Measurements from ENCODE around the gene PACSIN2.

Gene PACSIN2

DNA sequence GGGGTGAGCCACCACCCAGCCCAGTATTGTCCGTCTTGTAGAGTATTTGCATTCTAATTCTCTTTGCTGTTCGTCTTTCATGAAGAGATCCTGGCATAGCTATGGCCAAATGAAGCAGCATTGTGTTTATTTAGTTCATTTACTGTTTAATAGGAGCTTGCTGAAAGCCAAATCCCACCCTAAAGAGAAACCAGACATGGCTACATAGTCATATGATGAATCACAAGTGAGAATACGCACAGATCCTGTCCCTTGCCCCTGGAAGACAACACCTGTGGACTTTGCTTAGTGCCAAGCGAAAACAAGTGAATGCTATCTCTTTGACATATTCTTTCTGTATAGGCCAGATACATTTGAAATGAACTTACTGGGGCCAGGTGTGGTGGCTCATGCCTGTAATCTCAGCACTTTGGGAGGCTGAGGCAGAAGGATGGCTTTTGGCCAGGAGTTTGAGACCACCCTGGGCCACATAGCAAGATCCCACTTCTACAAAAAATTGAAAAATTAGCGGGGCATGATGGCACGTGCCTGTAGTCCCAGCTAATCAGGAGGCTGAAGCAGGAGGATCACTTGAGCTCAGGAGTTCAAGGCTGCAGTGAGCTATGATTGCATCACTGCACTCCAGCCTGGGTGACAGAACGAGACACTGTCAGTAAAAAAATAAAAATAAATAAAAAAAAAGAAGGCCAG, 152.8 kb downstream of the PACSIN2 start:
- no peak for DNase-seq (ENCODE audit: low read depth, low spot score)

DNA sequence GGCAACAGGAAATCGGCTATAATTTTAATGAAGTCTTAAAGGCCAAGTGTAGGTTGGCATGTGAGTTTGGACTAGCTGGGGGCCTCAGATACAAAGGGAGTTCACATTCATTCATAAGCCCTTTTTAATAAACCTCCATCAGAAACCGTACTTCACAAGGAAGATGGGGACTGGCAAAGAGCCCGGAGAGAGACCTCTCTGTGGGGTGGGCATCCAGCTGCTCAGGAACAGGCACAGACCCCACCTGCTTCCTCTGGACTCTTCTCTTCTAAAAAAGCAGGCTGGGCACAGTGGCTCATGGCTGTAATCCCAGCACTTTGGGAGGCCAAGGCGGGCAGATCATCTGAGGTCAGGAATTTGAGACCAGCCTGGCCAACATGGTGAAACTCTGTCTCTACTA, 154.0 kb downstream of the PACSIN2 start:
- DNase-seq (ENCODE audit: low read depth, low spot score) = no peak

DNA sequence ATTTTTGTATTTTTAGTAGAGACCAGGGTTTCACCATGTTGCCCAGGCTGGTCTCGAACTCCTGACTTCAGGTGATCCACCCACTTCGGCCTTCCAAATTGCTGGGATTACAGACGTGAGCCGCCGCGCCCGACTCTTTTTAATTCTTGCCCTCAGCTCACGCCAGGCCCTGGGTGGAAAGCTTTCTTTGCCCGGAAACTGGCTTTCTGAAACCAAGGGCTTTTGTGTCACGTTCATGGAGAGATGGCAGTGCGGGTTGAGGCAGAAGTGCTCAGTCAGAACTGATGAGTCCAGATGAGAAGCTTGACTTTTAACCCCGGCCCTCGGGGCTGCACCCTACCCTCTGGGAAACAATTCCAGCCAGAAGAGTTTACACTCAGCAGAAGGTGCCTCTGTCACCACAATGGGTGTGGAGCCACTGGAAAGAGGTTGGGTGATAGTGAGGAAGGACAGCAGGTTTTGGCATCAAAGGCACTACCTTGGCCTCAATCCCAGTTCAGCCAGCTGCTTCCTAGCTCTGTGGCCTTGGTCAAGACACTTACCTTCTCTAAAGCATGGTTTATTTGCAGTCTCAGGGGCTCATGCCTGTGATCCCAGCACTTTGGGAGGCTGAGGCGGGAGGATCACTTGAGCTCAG, 157.0 kb downstream of the PACSIN2 start:
- DNase-seq (ENCODE audit: low read depth, low spot score) = no peak

DNA sequence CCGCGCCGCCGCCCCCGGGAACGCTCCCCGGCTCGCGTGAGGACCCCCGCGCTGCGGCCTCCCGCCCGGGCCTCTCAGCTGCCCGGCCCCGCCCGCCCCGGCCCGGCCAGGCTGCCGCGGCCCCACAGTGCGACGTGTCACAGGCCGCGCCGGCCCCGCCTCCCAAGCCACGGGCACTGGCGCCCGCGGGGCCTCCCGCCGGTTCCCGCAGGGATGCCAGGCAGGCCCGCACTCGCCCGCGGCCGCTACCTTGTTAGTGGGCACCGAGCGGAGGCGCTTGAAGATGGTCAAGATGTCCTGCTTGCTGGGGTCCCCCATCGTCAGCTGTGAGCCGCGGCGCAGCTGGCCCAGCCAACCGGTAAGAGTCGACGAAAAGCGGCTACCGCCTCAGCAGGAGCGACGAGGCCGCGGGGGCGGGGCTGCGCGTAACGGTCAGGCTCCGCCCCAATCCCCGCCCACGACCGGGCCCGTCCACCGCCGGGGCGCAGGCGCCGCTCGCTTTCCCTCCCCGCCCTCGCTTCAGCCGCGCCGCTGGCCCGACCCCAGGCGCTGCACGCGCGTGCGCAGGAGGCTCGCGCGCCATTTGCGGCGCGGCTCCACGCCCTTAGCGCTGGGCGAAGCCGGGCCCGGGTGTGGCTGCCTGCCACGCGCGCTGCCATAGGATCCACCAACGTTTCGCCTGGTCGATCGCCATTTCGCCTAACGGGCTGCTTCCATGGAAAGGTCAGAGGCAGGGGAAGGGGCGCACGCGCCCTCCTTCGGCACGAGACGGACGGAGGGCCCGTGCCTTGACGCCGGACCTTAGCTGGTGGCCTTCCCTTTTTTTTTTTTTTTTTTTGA, 157.9 kb downstream of the PACSIN2 start, which contains the start of gene ARFGAP3:
ARFGAP3 (minus strand) TSS at position 409 of the 840 bp plus-strand sequence; CDS start at position 318, 91 bp downstream.
- peak; percentile 90 for DNase-seq (ENCODE audit: low read depth, low spot score)

DNA sequence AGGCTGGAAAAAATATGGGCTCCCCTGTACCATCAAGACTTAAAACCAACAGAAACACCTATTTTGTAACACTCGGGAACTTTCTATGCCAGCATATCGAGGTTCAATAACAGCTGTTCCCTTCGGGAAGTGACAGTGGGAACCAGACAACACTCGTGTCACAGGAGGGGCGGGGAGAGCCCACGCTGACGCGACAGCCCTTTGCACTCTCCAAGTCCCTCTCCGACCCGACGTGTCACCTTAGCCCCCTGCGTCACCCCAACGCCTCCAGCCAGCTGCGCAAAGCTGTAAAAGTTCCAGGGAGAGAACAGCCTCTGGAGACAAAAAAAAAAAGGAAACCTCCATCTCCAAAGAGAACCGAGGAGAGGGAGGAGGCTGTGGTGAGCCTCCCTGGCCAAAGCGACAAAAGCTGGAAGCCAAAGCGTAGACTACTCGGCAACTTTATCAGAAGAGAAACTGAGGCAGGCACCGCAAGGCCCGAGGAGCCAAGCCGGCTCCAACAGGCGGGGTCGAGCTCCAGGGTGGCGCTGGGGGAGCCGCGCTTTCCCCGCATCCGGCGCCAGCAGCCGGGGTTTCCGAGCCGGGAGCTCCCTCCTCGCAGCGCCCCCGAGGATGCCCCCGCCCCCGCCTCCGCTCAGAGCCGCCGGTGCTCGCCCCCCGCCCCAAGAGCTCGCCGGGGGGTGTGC, 158.6 kb downstream of the PACSIN2 start:
- DNase-seq (ENCODE audit: low read depth, low spot score) = peak; percentile 20

DNA sequence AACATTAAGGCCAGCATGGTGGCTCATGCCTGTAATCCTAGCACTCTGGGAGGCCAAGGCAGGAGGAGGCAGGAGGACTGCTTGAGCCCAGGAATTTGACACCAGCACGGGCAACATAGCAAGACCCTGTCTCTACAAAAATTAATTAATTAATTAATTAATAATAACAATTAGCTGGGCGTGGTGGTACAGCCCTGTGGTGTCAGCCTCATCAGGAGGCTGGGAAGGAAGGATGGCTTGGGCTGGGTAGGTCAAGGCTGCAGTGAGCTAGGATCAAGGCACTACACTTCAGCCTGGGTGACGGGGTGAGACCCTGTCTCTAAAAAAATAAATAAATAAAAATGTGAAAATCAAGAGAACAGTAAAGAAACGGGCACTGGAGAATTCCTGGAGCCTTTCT, 159.2 kb downstream of the PACSIN2 start:
- DNase-seq (ENCODE audit: low read depth, low spot score) = no peak

DNA sequence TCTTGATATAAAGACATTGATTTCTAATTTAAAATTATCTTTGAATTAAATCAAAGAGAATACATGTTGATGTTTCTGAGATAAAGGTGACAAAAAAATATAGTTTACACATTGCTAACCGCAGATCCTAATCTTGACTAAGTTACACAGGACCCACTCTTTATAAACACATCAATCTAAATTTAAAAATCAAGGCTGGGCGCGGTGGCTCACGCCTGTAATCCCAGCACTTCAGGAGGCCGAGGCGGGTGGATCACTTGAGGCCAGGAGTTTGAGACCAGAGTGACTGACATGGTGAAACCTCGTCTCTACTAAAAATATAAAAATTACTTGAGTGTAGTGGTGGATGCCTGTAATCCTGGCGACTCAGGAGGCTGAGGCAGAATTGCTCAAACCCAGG, 159.7 kb downstream of the PACSIN2 start:
- DNase-seq (ENCODE audit: low read depth, low spot score) = no peak

DNA sequence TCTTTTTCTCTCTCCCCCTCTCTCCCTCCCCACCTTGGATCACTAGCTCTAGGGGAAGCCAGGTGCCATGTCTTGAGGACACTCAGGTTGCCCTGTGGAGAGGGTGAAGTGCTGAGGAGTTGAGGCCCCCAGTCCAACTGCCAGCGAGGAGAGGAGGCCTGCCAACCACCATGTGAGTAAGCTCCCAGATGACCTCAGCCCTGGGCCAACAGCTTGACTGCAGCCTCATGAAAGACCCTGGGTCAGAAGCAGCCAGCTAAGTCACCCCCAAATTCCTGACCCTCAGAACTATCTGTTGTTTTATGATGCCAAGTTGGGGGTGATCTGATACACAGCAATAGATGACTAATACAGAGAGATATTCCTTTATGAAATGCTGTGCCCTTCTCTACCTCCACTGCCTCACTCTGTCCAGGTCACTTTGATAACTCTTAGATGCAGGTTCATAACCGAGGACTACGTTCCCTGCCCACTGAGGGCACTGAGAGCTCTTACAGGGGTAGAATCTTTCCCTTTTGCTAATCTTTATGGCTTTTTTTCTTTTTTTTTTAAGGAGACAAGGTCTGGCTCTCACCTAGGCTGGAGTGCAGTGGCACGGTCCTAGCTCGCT, 165.9 kb downstream of the PACSIN2 start:
- no peak for DNase-seq (ENCODE audit: low read depth, low spot score)

DNA sequence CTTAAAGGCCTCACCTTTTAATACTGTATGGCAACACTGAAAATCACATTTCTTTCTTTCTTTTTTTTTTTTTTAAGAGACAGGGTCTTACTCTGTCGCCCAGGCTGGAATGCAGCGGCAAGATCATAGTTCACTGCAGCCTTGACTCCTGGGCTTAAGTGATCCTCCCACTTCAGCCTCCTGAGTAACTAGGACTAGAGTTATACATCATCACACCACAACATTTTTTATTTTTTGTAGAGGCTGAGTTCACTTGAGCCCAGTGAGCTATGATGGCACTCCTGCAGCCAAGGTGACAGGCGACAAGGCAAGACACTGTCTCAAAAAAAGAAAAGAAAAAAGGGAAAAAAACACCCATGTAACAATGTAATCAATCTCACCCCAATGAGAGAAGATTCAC, 167.8 kb downstream of the PACSIN2 start:
- DNase-seq (ENCODE audit: low read depth, low spot score) = no peak

DNA sequence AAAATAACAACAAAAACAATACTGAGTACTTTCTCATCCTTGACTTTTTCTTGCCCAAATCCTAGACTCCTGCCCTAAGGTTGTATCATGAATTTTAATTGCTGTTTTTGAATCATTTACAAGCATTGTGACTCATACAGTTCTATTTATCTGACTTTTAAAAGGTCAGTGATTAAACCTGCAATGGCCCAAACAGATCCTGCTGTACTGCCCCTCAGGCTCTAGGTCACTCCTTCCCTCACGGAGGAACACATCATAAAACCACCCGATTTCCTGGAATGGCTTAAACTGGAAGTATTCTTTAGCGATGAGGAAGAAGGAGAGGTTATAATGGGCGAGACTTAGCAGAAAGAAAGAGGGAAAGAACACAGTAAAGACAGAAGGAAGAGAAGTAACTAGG, 170.2 kb downstream of the PACSIN2 start:
- DNase-seq (ENCODE audit: low read depth, low spot score) = no peak

DNA sequence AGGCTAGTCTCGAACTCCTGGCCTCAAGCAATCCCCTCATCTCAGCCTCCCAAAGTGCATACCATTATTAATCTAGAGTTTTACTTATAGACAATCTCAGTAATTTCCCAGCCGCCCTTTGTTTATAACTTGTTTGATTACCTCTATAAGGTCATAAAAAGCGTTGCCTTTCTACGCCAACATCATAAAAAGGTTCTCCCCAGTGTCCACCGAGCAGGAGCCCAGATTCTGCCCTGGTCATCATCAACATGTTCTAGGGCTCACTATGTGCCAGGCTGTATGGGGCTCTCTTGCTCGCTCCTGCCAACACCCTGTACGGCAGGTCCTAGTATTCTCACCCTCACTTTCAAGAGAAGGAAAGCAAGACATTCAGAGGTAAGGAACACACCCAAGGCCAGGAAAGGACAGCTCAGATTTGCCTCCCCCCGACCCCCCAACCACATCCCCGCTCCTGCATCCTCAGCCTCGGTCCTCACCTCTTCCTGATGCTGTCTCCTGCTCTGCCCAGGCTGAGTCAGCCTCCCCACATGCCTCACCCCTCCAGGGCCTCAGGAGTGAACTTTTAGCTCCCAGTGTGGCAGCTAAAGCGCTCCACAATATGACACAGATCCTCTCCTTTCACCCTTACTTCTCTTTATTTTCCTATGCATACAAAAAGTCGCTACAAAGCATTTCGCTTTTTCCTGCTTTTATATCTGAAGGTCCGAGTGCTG, 172.1 kb downstream of the PACSIN2 start:
- DNase-seq (ENCODE audit: low read depth, low spot score) = no peak

DNA sequence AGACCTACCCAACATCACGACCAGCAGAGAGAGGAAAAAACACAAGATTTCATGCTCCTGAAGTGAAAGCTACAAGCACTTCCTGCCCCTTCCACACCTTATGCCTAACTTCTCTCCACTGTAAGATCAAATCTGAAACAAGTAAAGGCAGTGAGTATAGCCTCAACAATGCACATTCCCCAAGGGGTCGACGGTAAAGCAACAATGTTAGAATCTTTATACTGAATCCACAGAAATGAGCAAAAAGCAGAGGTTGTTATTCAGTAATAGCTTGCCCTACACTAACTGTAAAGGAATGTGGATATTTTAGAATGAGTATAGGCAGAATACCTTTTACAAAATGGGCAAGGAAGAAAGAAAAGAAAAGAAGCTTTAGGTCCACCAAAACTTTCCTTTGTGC, 173.5 kb downstream of the PACSIN2 start:
- no peak for DNase-seq (ENCODE audit: low read depth, low spot score)

DNA sequence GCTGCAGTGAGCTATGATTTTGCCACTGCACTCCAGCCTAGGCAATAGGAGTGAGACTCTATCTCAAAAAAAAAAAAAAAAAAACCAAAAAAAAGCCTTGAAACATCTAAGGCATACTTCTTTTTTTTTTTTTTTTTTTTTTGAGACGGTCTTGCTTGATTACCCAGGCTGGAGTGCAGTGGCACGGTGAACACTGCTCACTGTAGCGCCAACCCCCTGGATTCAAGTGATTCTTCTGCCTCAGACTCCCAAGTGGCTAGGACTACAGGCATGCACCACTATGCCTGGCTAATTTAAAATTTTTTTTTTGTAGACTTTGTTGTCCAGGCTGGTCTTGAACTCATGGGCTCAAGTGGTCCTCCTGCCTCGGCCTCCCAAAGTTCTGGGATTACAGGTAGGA, 177.4 kb downstream of the PACSIN2 start:
- DNase-seq (ENCODE audit: low read depth, low spot score) = no peak

DNA sequence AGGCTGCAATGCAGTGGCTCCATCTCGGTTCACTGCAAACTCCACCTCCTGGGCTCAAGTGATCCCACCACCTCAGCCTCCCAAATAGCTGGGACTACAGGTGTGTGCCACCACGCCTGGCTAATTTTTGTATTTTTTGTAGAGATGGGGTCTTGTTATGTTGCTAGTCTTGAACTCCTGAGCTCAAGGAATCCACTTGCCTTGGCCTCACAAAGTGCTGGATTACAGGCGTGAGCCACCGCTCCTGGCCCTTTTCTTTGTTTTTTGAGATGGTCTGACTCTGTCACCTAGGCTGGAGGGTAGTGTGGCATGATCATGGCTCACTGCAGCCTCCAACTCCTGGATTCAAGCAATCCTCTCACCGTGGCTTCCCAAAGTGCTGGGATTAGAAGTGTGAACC, 178.9 kb downstream of the PACSIN2 start:
- no peak for DNase-seq (ENCODE audit: low read depth, low spot score)

DNA sequence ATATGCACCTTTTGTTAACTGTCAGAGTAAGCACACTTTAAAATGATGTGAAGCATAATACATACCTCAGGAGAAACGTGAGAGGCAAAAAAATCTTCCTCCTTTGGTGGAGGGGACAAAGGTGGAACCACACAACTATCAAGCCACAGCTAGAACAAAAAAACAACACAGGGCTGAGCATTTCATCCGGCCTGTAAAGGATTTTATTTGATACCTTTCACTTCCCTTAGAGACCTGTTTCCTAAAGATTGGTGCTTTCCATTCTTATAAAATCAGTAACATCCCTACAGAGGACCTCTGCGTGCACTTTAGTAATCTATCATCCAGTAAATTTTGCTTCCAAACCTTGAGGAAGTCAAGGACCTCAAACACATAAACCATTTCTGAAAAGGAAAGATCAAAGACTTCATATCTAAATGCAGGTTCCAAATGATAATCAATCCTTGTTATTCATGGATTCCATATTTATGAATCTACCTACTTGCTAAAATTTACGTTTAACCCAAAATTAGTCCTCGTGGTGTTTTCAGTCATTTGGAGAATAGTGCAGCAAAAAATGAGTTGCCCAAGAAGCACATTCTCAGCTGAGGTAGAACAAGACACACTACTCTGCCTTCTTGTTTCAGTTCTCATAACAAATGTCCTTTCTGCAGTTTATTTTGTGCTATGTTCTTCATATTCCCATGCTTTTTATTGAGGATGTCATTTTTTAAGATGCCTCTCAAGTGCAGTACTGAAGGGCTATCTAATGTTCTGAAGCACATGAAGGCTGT, 180.6 kb downstream of the PACSIN2 start:
- DNase-seq (ENCODE audit: low read depth, low spot score) = no peak

DNA sequence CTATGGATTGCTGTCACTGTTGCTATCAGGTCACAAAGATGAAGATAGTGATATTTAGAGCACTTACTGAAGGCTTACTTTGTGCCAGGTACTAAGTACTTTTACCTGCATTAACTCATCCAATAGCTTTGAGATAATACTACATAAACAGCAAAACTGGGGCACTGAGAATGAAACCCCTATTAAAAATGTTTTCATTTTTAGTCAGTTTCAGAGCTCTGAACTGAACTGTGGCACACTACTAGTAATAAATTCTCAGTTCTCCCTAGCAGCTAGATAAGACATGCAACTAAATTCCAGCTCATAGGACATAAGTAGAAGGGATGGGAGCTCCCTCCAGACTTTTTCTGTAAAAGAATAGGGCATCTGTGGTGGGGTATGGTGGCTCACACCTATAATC, 181.8 kb downstream of the PACSIN2 start:
- no peak for DNase-seq (ENCODE audit: low read depth, low spot score)

DNA sequence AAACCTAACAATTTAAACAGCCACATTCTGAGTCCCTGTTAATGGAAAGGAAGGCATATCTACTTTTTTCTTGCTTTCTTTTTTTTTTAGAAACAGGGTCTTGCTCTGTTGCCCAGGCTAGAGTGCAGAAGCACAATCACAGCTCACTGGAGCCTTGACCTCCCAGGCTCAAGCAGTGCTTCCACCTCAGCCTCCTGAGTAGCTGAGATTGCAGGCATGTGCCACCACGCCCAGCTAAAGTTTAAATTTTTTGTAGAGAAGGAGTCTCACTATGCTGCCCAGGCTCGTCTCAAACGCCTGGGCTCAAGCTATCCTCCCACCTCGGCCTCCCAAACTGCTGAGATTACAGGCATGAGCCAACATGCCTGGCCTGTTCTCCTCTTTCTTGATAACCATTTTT, 183.2 kb downstream of the PACSIN2 start:
- DNase-seq (ENCODE audit: low read depth, low spot score) = no peak

DNA sequence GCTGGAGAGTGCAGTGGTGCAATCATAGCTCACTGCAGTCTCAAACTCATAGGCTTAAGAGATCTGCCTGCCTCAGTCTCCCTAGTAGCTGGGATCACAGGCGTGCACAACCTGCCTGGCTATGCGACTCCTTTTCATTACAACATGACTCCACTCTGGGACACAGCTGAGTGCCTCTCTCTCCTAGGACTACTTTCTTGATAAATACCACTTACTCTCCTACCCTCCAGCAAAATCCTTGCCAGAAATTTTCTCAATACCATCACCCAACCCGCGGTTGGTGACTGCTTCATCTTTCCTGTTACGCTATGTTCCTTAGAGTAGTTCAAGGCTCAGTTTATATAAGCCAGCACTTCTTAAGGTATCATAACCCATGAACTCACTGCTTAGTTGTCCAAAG, 184.8 kb downstream of the PACSIN2 start:
- DNase-seq (ENCODE audit: low read depth, low spot score) = no peak

DNA sequence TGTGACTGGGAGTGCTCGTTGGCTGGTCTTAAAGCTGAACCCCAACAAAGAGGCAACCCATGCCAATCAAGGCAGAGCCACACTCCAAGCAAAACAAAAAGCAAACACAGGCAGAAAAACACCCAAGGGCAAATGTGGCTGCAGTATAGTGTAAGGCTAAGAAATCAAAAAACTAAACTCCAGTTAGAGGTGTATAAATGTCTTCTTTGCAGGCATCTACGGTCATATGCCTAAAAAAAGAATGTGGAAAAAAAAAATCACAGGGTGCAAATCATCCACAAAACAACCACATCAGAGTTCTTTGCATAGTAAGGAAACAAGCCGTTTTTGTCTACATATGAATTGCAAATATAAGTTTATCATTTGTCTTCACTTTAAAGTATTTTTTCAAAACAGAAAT, 185.6 kb downstream of the PACSIN2 start:
- no peak for DNase-seq (ENCODE audit: low read depth, low spot score)

DNA sequence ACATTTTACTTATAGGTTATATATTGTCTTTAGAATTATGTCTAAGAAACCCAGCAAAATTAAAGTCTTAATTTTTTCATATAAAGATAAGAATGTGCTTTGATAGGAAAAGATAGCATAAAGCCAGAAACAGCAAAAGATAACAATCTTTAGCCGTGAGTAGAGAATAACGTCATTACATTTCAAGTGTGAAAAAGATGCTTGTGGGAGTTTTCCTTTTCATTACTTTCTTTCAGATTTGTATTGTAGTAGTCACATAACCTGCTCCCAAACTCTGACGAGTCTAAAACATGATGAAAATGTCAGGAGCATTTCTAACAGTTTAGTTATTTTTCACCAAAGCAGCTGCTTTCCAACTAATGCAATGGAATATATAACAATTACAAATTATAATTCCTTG, 189.2 kb downstream of the PACSIN2 start:
- no peak for DNase-seq (ENCODE audit: low read depth, low spot score)
